Measurements from ENCODE around the gene FCMR.

The FCMR gene

DNA sequence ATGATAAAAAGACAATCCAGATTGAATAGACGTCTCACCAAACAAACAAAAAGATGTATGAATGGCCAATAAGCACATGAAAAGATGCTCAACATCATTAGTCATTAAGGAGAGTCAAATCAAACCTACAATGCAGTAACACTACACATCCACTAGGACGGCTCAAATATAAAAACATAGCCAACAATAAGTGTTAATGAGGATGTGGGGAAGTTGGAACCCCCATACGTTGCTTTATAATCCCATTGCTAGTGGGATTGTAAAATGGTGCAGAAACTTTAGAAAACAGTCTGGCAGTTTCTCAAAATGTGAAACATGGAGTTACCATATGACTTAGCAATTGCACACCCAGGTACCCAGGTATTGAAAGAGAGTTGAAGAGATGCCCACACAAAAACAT is 39.2 kb downstream of the FCMR start:
- no peak overlapping the region for H3K4me3 ChIP-seq (replicated peaks in 1 of 2; ENCODE audit: low read depth in 2 of 2, low read length in 2 of 2)
- DNase-seq (ENCODE audit: low read depth in 2 of 2), result no peak
- TF ChIP-seq, protein P1, sequence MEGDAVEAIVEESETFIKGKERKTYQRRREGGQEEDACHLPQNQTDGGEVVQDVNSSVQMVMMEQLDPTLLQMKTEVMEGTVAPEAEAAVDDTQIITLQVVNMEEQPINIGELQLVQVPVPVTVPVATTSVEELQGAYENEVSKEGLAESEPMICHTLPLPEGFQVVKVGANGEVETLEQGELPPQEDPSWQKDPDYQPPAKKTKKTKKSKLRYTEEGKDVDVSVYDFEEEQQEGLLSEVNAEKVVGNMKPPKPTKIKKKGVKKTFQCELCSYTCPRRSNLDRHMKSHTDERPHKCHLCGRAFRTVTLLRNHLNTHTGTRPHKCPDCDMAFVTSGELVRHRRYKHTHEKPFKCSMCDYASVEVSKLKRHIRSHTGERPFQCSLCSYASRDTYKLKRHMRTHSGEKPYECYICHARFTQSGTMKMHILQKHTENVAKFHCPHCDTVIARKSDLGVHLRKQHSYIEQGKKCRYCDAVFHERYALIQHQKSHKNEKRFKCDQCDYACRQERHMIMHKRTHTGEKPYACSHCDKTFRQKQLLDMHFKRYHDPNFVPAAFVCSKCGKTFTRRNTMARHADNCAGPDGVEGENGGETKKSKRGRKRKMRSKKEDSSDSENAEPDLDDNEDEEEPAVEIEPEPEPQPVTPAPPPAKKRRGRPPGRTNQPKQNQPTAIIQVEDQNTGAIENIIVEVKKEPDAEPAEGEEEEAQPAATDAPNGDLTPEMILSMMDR (IDR thresholded peaks at IDR 0.05; ENCODE audit: low read depth, low read length), result peak; percentile 19

DNA sequence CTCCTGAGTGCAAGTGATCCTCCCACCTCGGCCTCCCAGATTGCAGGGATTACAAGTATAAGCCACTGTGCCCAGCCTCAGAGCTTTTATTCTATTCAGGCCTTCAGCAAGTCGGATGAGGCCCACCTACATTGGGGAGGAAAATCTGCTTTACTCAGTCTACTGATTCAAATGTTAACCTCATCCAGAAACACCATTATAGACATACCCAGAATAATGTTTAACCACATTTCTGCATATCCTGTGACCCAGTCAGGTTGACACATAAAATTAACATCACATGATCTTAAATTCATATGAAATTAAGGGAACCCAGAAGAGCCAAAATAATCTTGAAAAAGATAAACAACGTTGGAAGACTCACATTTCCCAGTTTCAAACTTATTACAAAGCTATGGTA is 41.4 kb downstream of the FCMR start:
- TF ChIP-seq, protein P1 (IDR thresholded peaks at IDR 0.05; ENCODE audit: low read depth, low read length), result no peak
- no peak overlapping the region for H3K4me3 ChIP-seq (replicated peaks in 1 of 2; ENCODE audit: low read depth in 2 of 2, low read length in 2 of 2)
- DNase-seq (ENCODE audit: low read depth in 2 of 2), result no peak

DNA sequence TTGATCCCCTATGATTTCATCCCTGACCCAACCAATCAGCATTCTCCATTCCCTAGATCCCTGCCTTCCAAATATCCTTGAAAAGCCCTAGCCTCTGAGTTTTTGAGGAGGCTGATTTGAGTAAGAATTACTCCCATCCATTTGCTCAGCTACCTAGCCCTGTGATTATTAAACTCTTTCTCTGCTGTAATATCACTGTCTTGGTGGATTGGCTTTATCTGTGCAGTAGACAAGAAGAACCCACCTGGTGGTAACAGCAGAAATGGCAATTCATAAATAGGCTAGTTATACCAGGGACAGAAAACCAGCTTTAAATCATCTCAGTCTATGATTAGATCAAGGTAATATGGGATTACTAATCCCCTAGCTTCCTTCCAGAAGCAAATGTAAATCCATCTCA is 43.3 kb downstream of the FCMR start:
- TF ChIP-seq, protein P1 (IDR thresholded peaks at IDR 0.05; ENCODE audit: low read depth, low read length), result peak; percentile 18
- no peak overlapping the region for H3K4me3 ChIP-seq (replicated peaks in 1 of 2; ENCODE audit: low read depth in 2 of 2, low read length in 2 of 2)
- DNase-seq (ENCODE audit: low read depth in 2 of 2), result no peak

DNA sequence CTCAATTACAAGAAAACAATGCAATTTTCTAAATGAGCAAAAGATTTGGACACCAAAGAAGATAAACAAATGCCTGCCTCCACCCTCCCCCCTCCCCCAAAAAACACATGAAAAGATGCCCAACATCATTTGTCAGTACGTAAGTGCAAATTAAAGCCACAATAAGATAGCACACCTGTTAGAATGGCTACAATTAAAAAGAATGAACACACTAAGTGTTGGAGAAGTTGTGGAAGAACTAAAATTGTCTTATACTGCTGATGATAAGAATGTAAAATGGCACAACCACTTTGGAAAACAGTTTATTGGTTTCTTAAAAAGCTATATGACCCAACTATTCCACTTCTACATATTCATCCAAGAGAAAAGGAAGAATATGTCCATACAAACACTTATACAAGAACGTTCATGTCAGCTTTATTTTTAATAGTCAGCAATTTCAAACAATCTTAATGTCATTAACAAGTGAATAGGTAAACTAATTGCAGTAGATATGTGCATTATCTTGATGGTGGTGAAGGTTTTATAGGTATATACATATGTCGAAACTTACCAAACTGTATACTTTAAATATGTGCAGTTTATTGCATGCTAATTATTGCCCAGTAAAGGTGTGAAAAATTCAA is 45.9 kb downstream of the FCMR start:
- DNase-seq (ENCODE audit: low read depth in 2 of 2), result no peak
- TF ChIP-seq, protein P1 (IDR thresholded peaks at IDR 0.05; ENCODE audit: low read depth, low read length), result no peak
- H3K4me3 ChIP-seq (replicated peaks in 1 of 2; ENCODE audit: low read depth in 2 of 2, low read length in 2 of 2), result no peak overlapping the region

DNA sequence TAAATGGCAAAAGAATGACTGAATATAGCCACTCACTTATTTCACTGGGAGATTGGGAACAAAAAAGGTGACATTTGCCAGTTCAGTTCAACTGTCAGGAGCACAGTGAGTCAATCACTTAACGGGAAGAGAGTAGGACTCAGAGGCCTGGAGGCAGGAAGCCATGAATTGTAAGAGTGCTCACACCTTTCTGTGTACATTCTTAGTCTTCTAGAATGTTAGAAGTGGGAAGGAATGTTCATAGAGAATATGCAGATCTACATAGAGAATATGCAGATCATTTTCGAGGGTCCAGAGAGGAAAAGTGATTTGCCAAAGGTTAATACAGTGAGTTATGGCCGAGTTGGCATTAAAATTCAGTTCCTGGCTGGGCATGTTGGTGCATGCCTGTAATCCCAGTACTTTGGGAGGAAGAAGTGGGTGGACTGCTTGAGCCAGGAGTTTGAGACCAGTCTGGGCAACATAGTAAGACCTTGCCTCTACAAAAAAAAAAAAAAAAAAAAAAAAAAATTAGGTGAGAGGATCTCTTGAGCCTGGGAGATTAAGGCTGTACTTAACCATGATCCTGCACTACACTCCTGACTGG is 48.0 kb downstream of the FCMR start:
- TF ChIP-seq, protein P1 (IDR thresholded peaks at IDR 0.05; ENCODE audit: low read depth, low read length), result no peak
- no peak overlapping the region for H3K4me3 ChIP-seq (replicated peaks in 1 of 2; ENCODE audit: low read depth in 2 of 2, low read length in 2 of 2)
- no peak for DNase-seq (ENCODE audit: low read depth in 2 of 2)

DNA sequence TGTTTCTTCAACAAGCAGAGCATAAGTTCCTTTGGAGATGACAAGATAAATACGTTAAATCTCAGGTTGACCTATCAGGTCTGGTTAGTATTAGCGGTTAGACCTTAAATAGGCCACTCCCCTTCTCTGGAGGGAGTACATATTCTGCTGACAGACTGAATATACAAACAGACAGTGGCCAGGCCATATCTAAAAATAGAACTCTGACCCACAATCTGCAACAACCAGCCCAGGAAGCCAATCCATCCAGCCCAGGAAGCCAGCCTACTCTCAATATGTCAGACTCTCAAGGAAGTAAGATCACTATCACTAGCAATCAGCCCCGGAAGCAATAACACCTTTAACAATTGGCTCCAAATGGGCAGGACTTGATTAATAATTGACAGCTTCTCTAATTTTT is 49.6 kb downstream of the FCMR start:
- no peak overlapping the region for H3K4me3 ChIP-seq (replicated peaks in 1 of 2; ENCODE audit: low read depth in 2 of 2, low read length in 2 of 2)
- DNase-seq (ENCODE audit: low read depth in 2 of 2), result no peak
- TF ChIP-seq, protein P1 (IDR thresholded peaks at IDR 0.05; ENCODE audit: low read depth, low read length), result no peak

DNA sequence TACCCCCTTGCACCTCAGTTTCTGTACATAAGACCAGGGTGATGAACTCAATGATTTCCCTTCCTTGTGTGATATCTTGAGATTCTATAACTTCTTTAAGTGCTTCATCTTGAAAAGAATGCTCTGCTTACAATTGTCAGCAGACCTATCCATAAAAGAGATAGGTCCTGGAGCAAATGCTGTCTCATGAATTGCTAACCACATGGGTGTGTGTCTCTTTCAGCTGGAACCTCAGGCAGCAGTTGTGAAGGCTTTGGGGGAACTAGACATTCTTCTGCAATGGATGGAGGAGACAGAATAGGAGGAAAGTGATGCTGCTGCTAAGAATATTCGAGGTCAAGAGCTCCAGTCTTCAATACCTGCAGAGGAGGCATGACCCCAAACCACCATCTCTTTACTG is 53.5 kb downstream of the FCMR start:
- H3K4me3 ChIP-seq (replicated peaks in 1 of 2; ENCODE audit: low read depth in 2 of 2, low read length in 2 of 2), result no peak overlapping the region
- no peak for DNase-seq (ENCODE audit: low read depth in 2 of 2)
- TF ChIP-seq, protein P1 (IDR thresholded peaks at IDR 0.05; ENCODE audit: low read depth, low read length), result no peak
